Measurements from ENCODE around the gene LYZ.

DNA sequence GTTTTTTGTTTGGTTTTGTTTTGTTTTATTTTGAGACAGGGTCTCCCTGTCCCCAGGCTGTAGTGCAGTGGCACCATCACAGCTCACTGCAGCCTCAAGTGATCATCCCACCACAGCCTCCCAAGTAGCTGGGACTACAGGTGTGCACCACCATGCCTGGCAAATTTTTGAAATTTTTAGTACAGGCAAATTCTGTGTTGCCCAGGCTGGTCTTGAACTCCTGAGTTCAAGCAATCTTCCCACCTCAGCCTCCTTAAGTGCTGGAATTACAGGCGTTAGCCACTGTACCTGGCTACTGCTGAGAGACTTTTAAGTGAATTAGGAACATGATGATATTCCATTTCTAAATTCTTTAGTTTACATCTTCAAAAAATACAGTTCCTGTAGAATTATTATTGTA is 2.6 kb downstream of the LYZ start:
- TF ChIP-seq, protein P1, sequence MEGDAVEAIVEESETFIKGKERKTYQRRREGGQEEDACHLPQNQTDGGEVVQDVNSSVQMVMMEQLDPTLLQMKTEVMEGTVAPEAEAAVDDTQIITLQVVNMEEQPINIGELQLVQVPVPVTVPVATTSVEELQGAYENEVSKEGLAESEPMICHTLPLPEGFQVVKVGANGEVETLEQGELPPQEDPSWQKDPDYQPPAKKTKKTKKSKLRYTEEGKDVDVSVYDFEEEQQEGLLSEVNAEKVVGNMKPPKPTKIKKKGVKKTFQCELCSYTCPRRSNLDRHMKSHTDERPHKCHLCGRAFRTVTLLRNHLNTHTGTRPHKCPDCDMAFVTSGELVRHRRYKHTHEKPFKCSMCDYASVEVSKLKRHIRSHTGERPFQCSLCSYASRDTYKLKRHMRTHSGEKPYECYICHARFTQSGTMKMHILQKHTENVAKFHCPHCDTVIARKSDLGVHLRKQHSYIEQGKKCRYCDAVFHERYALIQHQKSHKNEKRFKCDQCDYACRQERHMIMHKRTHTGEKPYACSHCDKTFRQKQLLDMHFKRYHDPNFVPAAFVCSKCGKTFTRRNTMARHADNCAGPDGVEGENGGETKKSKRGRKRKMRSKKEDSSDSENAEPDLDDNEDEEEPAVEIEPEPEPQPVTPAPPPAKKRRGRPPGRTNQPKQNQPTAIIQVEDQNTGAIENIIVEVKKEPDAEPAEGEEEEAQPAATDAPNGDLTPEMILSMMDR (IDR thresholded peaks at IDR 0.05) = no peak
- TF ChIP-seq POLR2A (IDR thresholded peaks at IDR 0.05) = no peak

Measured in esophagus squamous epithelium (tissue), 4 donors.